Smooth muscle cell (in vitro differentiated cells): ENCODE data around the gene PARVG. TPM values are rescaled to one million over a fixed set of nuclear protein-coding genes. Genes with fewer than 3 reads are reported as not detected.

Experiments
- DNase-seq: peaks from one replicate; lab custom pipeline; 2025; ENCODE audit not compliant: unreplicated experiment; lab: John Stamatoyannopoulos, UW
- H2AFZ ChIP-seq: fragments of 200-600 bp; sonication (generic); 2 replicates; pipeline ENCODE4 v1.6.0; 2016; ENCODE audit warnings: antibody characterized with exemption, low read depth, mild to moderate bottlenecking
- H3F3A ChIP-seq: fragments of 200-600 bp; sonication (generic); 2 replicates; pipeline ENCODE4 v1.6.0; 2017; ENCODE audit warnings: antibody characterized with exemption, low read depth
- H3K27ac ChIP-seq: fragments of 200-600 bp; sonication (generic); 2 replicates; pipeline ENCODE4 v1.5.1; 2016; ENCODE audit warnings: low read depth, mild to moderate bottlenecking
- H3K27me3 ChIP-seq: fragments of 200-600 bp; sonication (generic); 2 replicates; pipeline ENCODE4 v1.6.1; 2016; ENCODE audit warnings: low read depth, mild to moderate bottlenecking
- H3K36me3 ChIP-seq: fragments of 200-600 bp; sonication (generic); 2 replicates; pipeline ENCODE4 v1.5.1; 2016; ENCODE audit warnings: low read depth
- H3K4me1 ChIP-seq: fragments of 200-600 bp; sonication (generic); 2 replicates; pipeline ENCODE4 v1.5.1; 2016; ENCODE audit warnings: low read depth
- H3K4me2 ChIP-seq: fragments of 200-600 bp; sonication (generic); 2 replicates; pipeline ENCODE4 v1.6.0; 2016; ENCODE audit warnings: mild to moderate bottlenecking
- H3K4me3 ChIP-seq: fragments of 200-600 bp; sonication (generic); 2 replicates; pipeline ENCODE4 v1.5.1; 2016; ENCODE audit warnings: mild to moderate bottlenecking
- H3K79me2 ChIP-seq: fragments of 200-600 bp; sonication (generic); 2 replicates; pipeline ENCODE4 v1.6.0; 2016; ENCODE audit warnings: low read depth, mild to moderate bottlenecking
- H3K9ac ChIP-seq: fragments of 200-600 bp; sonication (generic); 2 replicates; pipeline ENCODE4 v1.6.0; 2016; ENCODE audit warnings: low read depth
- H3K9me3 ChIP-seq: fragments of 200-600 bp; sonication (generic); replicated peaks from 2 replicates; pipeline ENCODE4 v1.5.1; 2016; ENCODE audit warnings: low read depth
- H4K20me1 ChIP-seq: fragments of 200-600 bp; sonication (generic); 2 replicates; pipeline ENCODE4 v1.6.0; 2016; ENCODE audit warnings: low read depth
- WGBS: methylation state at CpG from one replicate; pipeline ENCODE4 v1.1.7; 2016; ENCODE audit warnings: low lambda C conversion rate; 5-methylcytosine and 5-hydroxymethylcytosine counted together
- polyA plus RNA-seq: library from polyadenylated mRNA; unstranded; fragments of >200 nt; fragmentation: Nextera tagmentation; extraction: Ambion mirVana; gene quantifications from 2 replicates; pipeline ENCODE4 v1.2.1, GENCODE V29; 2016
- total RNA-seq: library from RNA; depleted of rRNA; stranded (reverse); fragments of >200 nt; gene quantifications from 2 replicates; pipeline ENCODE4 v1.2.3, GENCODE V29; 2014
- TF ChIP-seq, protein P1 (sequence below): fragments of 200-600 bp; sonication (generic); IDR thresholded peaks from 2 replicates; pipeline ENCODE4 v1.5.1; 2017; ENCODE audit warnings: borderline replicate concordance, mild to moderate bottlenecking, antibody characterized with exemption; ENCODE audit not compliant: insufficient read depth, poor library complexity, severe bottlenecking

The PARVG gene
- total and polyA plus RNA-seq, 2 experiments from 2014 or later: 0.90 TPM; not detected in 1

GRCh38 chr22:44146088-44146861 is 34.5 kb upstream of the PARVG start:
- WGBS: 85% methylated on average over 24 of the region's 33 CpGs
- Histone ChIP-seq H3K4me1 (peaks cover 37% of the 10 kb centered on the region), H3K79me2 (no peaks in the 10 kb centered on the region), H4K20me1 (peaks cover 3% of the 10 kb centered on the region), H3K27ac (no peak overlapping the region), H3K9me3 (no peaks in the 10 kb centered on the region), H3K27me3 (no peaks in the 10 kb centered on the region), H2AFZ (no peak overlapping the region), H3K4me2 (no peak overlapping the region), H3K36me3 (no peaks in the 10 kb centered on the region), H3K9ac (no peak overlapping the region), H3K4me3 (no peak overlapping the region), H3F3A (no peaks in the 10 kb centered on the region)
- DNase-seq: no peak
- TF ChIP-seq, protein P1, sequence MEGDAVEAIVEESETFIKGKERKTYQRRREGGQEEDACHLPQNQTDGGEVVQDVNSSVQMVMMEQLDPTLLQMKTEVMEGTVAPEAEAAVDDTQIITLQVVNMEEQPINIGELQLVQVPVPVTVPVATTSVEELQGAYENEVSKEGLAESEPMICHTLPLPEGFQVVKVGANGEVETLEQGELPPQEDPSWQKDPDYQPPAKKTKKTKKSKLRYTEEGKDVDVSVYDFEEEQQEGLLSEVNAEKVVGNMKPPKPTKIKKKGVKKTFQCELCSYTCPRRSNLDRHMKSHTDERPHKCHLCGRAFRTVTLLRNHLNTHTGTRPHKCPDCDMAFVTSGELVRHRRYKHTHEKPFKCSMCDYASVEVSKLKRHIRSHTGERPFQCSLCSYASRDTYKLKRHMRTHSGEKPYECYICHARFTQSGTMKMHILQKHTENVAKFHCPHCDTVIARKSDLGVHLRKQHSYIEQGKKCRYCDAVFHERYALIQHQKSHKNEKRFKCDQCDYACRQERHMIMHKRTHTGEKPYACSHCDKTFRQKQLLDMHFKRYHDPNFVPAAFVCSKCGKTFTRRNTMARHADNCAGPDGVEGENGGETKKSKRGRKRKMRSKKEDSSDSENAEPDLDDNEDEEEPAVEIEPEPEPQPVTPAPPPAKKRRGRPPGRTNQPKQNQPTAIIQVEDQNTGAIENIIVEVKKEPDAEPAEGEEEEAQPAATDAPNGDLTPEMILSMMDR: no peak

DNA sequence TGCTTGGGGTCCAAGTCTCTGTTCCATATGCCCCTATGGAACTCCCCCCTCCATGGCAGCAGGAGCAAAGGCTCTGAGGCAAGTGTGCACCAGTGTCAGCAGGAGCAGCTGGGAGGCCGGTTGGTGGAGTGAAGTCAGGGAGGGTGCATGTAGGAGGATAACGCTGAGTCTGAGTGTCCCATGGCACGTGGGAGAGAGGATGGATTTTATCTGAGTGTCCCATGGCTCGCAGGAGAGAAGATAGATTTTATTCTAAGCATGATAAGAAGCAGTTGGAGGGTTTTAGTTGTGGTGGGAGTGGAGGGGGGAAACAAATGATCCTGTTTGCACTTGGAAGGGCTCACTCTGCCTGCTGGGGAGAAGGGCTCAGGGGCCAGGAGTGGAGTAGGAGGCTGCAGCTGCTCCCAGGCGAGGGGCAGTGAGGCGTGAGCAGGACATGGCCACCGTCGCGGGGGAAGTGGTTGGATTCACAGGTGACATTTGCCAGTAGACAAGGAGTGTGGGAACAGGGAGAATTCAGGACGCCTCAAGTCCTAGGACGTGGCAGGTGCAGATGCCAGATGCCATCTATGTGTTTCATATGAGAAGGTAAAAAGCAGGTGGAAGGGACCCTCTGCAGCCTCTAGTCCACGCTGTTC is 33.6 kb upstream of the PARVG start:
- H3K27ac ChIP-seq: no peak overlapping the region
- WGBS: 41% methylated on average over 12 of the region's 12 CpGs

GRCh38 chr22:44147821-44148574 is 32.7 kb upstream of the PARVG start:
- H3K4me3 ChIP-seq: no peak overlapping the region
- no peaks in the 10 kb centered on the region for H3K27me3 ChIP-seq
- TF ChIP-seq, protein P1: no peak
- H3K36me3 ChIP-seq: no peaks in the 10 kb centered on the region
- peak overlapping the region; percentile 49 for H3K4me2 ChIP-seq
- H3F3A ChIP-seq: no peaks in the 10 kb centered on the region
- peaks cover 3% of the 10 kb centered on the region for H4K20me1 ChIP-seq
- H2AFZ ChIP-seq: no peak overlapping the region
- no peaks in the 10 kb centered on the region for H3K79me2 ChIP-seq
- no peak overlapping the region for H3K27ac ChIP-seq
- no peaks in the 10 kb centered on the region for H3K9me3 ChIP-seq
- H3K4me1 ChIP-seq: peaks cover 37% of the 10 kb centered on the region
- 11% methylated on average over 27 of the region's 27 CpGs for WGBS
- H3K9ac ChIP-seq: no peak overlapping the region
- DNase-seq: peak; percentile 19

More for the DNA sequence above, 33.6 kb upstream of the PARVG start:
- Histone ChIP-seq H3K36me3 (no peaks in the 10 kb centered on the region), H3K4me2 (no peak overlapping the region), H3K4me3 (no peak overlapping the region), H3K27me3 (no peaks in the 10 kb centered on the region), H3K79me2 (no peaks in the 10 kb centered on the region), H3F3A (no peaks in the 10 kb centered on the region), H2AFZ (no peak overlapping the region), H3K4me1 (peaks cover 37% of the 10 kb centered on the region), H3K9me3 (no peaks in the 10 kb centered on the region), H3K9ac (no peak overlapping the region), H4K20me1 (peaks cover 3% of the 10 kb centered on the region)
- TF ChIP-seq, protein P1: no peak
- no peak for DNase-seq
